HEK293T (cell line): ENCODE data around the gene MYO7B.
A peak's percentile ranks its signal among the peaks of the same experiment; 100 is the strongest.

Experiments
- CTCF ChIA-PET: fragments of 350-600 bp; formaldehyde crosslinking; extraction: SDS; loops from one replicate; lab custom pipeline; 2021; ENCODE audit warnings: antibody characterized with exemption, inconsistent platforms; lab: Yijun Ruan, JAX
- POLR2A ChIA-PET: fragments of 350-600 bp; formaldehyde crosslinking; extraction: SDS; loops from one replicate; lab custom pipeline; 2020; ENCODE audit warnings: antibody characterized with exemption, inconsistent platforms; lab: Yijun Ruan, JAX
- DNase-seq: peaks from one replicate; pipeline ENCODE4 v3.0.0; 2012; ENCODE audit warnings: mixed read lengths; ENCODE audit errors: extremely low spot score
- ARNT ChIP-seq: fragments of 450-650 bp; IDR thresholded peaks from 2 replicates; pipeline ENCODE4 v1.6.1; 2017; ENCODE audit warnings: mild to moderate bottlenecking
- BHLHE40 ChIP-seq: fragments of 450-650 bp; IDR thresholded peaks from 2 replicates; pipeline ENCODE4 v1.6.1; 2016; ENCODE audit warnings: mild to moderate bottlenecking, moderate library complexity, borderline replicate concordance
- CTBP1 ChIP-seq: fragments of 450-650 bp; IDR thresholded peaks from 2 replicates; pipeline ENCODE4 v1.6.1; 2016; ENCODE audit warnings: borderline replicate concordance
- ELF4 ChIP-seq: fragments of 450-650 bp; IDR thresholded peaks from 2 replicates; pipeline ENCODE4 v1.6.1; 2017; ENCODE audit warnings: antibody characterized with exemption
- FOXA1 ChIP-seq: fragments of 450-650 bp; IDR thresholded peaks from 2 replicates; pipeline ENCODE4 v1.6.1; 2016; ENCODE audit warnings: mild to moderate bottlenecking
- FOXK2 ChIP-seq: fragments of 450-650 bp; IDR thresholded peaks from 2 replicates; pipeline ENCODE4 v1.6.1; 2016; ENCODE audit warnings: mild to moderate bottlenecking
- FOXM1 ChIP-seq: fragments of 450-650 bp; IDR thresholded peaks from 2 replicates; pipeline ENCODE4 v1.6.1; 2017; ENCODE audit warnings: mild to moderate bottlenecking, borderline replicate concordance
- HDGF ChIP-seq: fragments of 450-650 bp; IDR thresholded peaks from 2 replicates; pipeline ENCODE4 v1.6.1; 2017; ENCODE audit warnings: antibody characterized with exemption, borderline replicate concordance
- L3MBTL2 ChIP-seq: fragments of 450-650 bp; conservative IDR thresholded peaks from 2 replicates; pipeline ENCODE4 v1.6.1; 2016; ENCODE audit warnings: mild to moderate bottlenecking
- LEF1 ChIP-seq: fragments of 450-650 bp; IDR thresholded peaks from 2 replicates; pipeline ENCODE4 v1.6.1; 2017; ENCODE audit warnings: mild to moderate bottlenecking, borderline replicate concordance
- NFRKB ChIP-seq: fragments of 450-650 bp; IDR thresholded peaks from 2 replicates; pipeline ENCODE4 v1.6.1; 2016; ENCODE audit warnings: mild to moderate bottlenecking, moderate library complexity
- SP1 ChIP-seq: fragments of 450-650 bp; IDR thresholded peaks from 2 replicates; pipeline ENCODE4 v1.6.1; 2017
- SUZ12 ChIP-seq: fragments of 450-650 bp; IDR thresholded peaks from 2 replicates; pipeline ENCODE4 v1.6.1; 2016; ENCODE audit warnings: mild to moderate bottlenecking
- TARDBP ChIP-seq: fragments of 450-650 bp; IDR thresholded peaks from 2 replicates; pipeline ENCODE4 v1.6.1; 2016
- ZNF384 ChIP-seq: fragments of 450-650 bp; IDR thresholded peaks from 2 replicates; pipeline ENCODE4 v1.6.1; 2016
- TF ChIP-seq, protein P1 (sequence below): fragments of 450-650 bp; IDR thresholded peaks from 2 replicates; pipeline ENCODE4 v1.6.1; 2016

MYO7B gene

GRCh38 chr2:127675331-127676261 lies 140.1 kb downstream of the MYO7B start, which contains the start of gene LIMS2:
Gene LIMS2, minus strand, starts transcription at chr2:127675530. Its CDS starts 506 bp downstream, at chr2:127675024.
- DNase-seq: peak; percentile 44
- CTCF ChIA-PET: interaction anchor here (0.7 to 0.8 kb wide), 2 partner anchors 25 to 84 kb away, joined by 3 to 4 read pairs; no protein-coding TSS in a partner anchor
- TF ChIP-seq ARNT (no peak), LEF1 (no peak), CTBP1 (no peak), ELF4 (no peak)
- TF ChIP-seq, protein P1, sequence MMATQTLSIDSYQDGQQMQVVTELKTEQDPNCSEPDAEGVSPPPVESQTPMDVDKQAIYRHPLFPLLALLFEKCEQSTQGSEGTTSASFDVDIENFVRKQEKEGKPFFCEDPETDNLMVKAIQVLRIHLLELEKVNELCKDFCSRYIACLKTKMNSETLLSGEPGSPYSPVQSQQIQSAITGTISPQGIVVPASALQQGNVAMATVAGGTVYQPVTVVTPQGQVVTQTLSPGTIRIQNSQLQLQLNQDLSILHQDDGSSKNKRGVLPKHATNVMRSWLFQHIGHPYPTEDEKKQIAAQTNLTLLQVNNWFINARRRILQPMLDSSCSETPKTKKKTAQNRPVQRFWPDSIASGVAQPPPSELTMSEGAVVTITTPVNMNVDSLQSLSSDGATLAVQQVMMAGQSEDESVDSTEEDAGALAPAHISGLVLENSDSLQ: no peak
- POLR2A ChIA-PET: interaction anchor here (0.9 kb wide), 1 partner anchor 27 kb away, joined by 4 read pairs; no protein-coding TSS in a partner anchor

DNA sequence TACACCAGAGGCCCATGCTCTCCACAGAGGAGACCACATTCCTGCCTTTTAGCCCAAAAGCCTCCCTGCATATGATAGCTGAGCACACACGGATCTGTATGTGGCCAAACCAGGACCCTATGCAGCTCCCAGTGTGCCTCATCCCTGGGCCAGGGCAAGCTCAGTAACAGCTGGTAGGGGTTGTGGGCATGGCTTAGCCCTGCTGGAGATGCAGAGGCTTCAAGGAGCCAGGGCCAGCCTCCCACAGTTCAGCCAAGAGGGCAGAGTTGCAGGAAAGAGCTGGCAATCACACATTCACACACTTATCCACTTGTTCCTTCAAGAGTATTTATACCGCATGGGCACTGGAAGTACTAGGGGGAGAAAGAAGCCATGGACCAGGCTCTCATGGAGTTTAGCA lies 141.4 kb downstream of the MYO7B start:
- ChIA-PET CTCF (interaction anchor here (0.8 kb wide), 1 partner anchor 27 kb away, joined by 4 read pairs; no protein-coding TSS in a partner anchor), POLR2A (no interaction called here)
- DNase-seq: no peak
- TF ChIP-seq SUZ12: no peak
- TF ChIP-seq NFRKB: no peak
- no peak for TF ChIP-seq FOXM1
- TF ChIP-seq BHLHE40: no peak
- TF ChIP-seq HDGF: no peak
- TF ChIP-seq LEF1: no peak
- TF ChIP-seq TARDBP: no peak
- no peak for TF ChIP-seq CTBP1
- TF ChIP-seq, protein P1: no peak
- TF ChIP-seq SP1: no peak
- TF ChIP-seq FOXK2: no peak

GRCh38 chr2:127678531-127678930 lies 143.0 kb downstream of the MYO7B start:
- CTCF ChIA-PET: no interaction called here
- no peak for DNase-seq
- no peak for TF ChIP-seq TARDBP
- TF ChIP-seq HDGF: no peak
- no peak for TF ChIP-seq ARNT
- TF ChIP-seq ZNF384: no peak
- no peak for TF ChIP-seq SUZ12
- POLR2A ChIA-PET: no interaction called here

GRCh38 chr2:127678991-127679390 lies 143.5 kb downstream of the MYO7B start:
- no peak for TF ChIP-seq L3MBTL2
- POLR2A ChIA-PET: interaction anchor here (1.7 kb wide), 1 partner anchor 152 kb away, joined by 5 read pairs; the partner anchor contains the start of gene IWS1
- DNase-seq: no peak
- CTCF ChIA-PET: no interaction called here

GRCh38 chr2:127679680-127680361 lies 144.3 kb downstream of the MYO7B start:
- POLR2A ChIA-PET: interaction anchor here (1.7 kb wide), 1 partner anchor 153 kb away, joined by 5 read pairs; the partner anchor contains the start of gene IWS1
- no peak for TF ChIP-seq HDGF
- TF ChIP-seq, protein P1: no peak
- TF ChIP-seq BHLHE40: no peak
- no peak for TF ChIP-seq ELF4
- TF ChIP-seq FOXK2: no peak
- no peak for TF ChIP-seq CTBP1
- no peak for TF ChIP-seq FOXM1
- no peak for TF ChIP-seq SP1
- TF ChIP-seq ZNF384: no peak
- TF ChIP-seq TARDBP: no peak
- no peak for TF ChIP-seq SUZ12
- TF ChIP-seq FOXA1: no peak
- TF ChIP-seq LEF1: no peak
- no peak for TF ChIP-seq NFRKB
- no peak for DNase-seq
- CTCF ChIA-PET: no interaction called here

DNA sequence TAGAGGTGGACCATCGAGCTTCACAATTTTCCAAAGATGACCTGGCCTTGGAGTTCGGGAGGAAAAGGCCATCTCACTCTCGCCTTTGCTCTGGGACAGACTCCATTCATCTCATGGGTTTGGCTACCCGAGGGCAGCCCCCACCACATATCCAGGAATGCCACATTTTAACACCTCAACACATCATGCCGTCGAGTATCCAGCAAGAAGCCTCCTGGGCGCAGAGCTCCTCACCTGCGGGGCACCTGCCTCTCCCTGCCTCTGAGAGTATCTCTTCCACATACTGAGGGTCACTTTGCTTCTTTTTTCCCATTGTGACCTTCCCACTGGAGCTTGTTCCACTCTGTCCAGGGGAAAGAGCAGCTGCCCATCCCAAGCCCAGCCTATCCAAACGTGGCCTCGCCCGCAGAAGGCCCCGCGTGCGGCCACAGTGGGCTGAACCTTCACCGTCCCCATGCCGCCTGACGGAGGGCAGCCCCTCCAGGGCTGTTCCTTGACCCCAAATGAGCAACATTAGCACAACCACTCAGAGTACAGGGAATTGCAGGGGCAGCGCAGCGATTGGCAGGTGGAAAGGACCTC lies 145.3 kb downstream of the MYO7B start:
- no peak for DNase-seq
- ChIA-PET POLR2A (interaction anchor here (1.7 kb wide), 1 partner anchor 154 kb away, joined by 5 read pairs; the partner anchor contains the start of gene IWS1), CTCF (no interaction called here)
- TF ChIP-seq ELF4: no peak
- TF ChIP-seq L3MBTL2: no peak
- no peak for TF ChIP-seq ARNT
- no peak for TF ChIP-seq LEF1
- TF ChIP-seq CTBP1: no peak
- TF ChIP-seq FOXM1: no peak
- no peak for TF ChIP-seq HDGF
- no peak for TF ChIP-seq SUZ12
- no peak for TF ChIP-seq FOXK2
- TF ChIP-seq TARDBP: no peak
- no peak for TF ChIP-seq BHLHE40
- TF ChIP-seq ZNF384: no peak
- TF ChIP-seq FOXA1: no peak
- no peak for TF ChIP-seq SP1
- TF ChIP-seq NFRKB: no peak
- TF ChIP-seq, protein P1: no peak
